Activated B cell treated with CpG ODN at 0.5 μM for 24 hours (primary cell): Measurements from ENCODE around the gene COG7. TPM values are rescaled to one million over a fixed set of nuclear protein-coding genes. Genes with fewer than 3 reads are reported as not detected.

ENCODE experiments used
- ATAC-seq: fragments of 200-7000 bp; cut with Tn5 transposase; one replicate; pipeline ENCODE4 v1.10.0; 2021; ENCODE audit warnings: low read depth, mild to moderate bottlenecking, moderate library complexity
- CTCF ChIA-PET: fragments of 350-600 bp; sonication (Branson Sonifier 250); formaldehyde crosslinking; loops from one replicate; lab custom pipeline; 2021; ENCODE audit warnings: antibody characterized with exemption; lab: Charles Lee
- POLR2A ChIA-PET: fragments of 350-600 bp; sonication (Branson Sonifier 250); formaldehyde crosslinking; loops from one replicate; lab custom pipeline; 2021; ENCODE audit warnings: antibody characterized with exemption; lab: Charles Lee
- DNase-seq: peaks from one replicate; pipeline ENCODE4 v3.0.0; 2022
- H3K27ac Mint-ChIP-seq: one replicate; pipeline ENCODE4 v1.8.0; 2020; ENCODE audit warnings: mixed read lengths
- H3K27me3 Mint-ChIP-seq: one replicate; pipeline ENCODE4 v1.8.0; 2021; ENCODE audit warnings: mixed read lengths
- H3K36me3 Mint-ChIP-seq: one replicate; pipeline ENCODE4 v1.8.0; 2021; ENCODE audit warnings: low read depth, mixed read lengths
- H3K4me1 Mint-ChIP-seq: one replicate; pipeline ENCODE4 v1.8.0; 2021; ENCODE audit warnings: mixed read lengths
- H3K4me3 Mint-ChIP-seq: one replicate; pipeline ENCODE4 v1.8.0; 2020; ENCODE audit warnings: mild to moderate bottlenecking, mixed read lengths
- H3K9me3 Mint-ChIP-seq: one replicate; pipeline ENCODE4 v1.8.0; 2020; ENCODE audit warnings: mixed read lengths
- CTCF ChIP-seq: fragments of 200-600 bp; IDR thresholded peaks from one replicate; pipeline ENCODE4 v1.8.0; 2022; ENCODE audit warnings: antibody characterized with exemption, mild to moderate bottlenecking
- intact Hi-C: fragments of 100-400 bp; cut with micrococcal nuclease; formaldehyde crosslinking; loops from one replicate; pipeline ENCODE4 v1.15.1; 2024
- total RNA-seq: library from RNA; stranded (reverse); gene quantifications from 2 replicates; pipeline ENCODE4 v1.2.3, GENCODE V29; 2022

Gene COG7
- total RNA-seq, 1 donor from 2014 or later: 20.2 TPM

- DNase-seq (no peak), ATAC-seq (no peak)
- intact Hi-C loops: no loop called here
- CTCF ChIA-PET: no interaction called here
- no peak overlapping the region for H3K27ac Mint-ChIP-seq
- no peaks in the 10 kb centered on the region for H3K9me3 Mint-ChIP-seq
- H3K4me3 Mint-ChIP-seq: no peak overlapping the region
- TF ChIP-seq CTCF: no peak
- POLR2A ChIA-PET: no interaction called here
- H3K4me1 Mint-ChIP-seq: no peaks in the 10 kb centered on the region
- H3K36me3 Mint-ChIP-seq: peaks cover 54% of the 10 kb centered on the region
- H3K27me3 Mint-ChIP-seq: no peaks in the 10 kb centered on the region
Observed at GRCh38 chr16:23428351-23428750, 24.6 kb downstream of the COG7 start.

DNA sequence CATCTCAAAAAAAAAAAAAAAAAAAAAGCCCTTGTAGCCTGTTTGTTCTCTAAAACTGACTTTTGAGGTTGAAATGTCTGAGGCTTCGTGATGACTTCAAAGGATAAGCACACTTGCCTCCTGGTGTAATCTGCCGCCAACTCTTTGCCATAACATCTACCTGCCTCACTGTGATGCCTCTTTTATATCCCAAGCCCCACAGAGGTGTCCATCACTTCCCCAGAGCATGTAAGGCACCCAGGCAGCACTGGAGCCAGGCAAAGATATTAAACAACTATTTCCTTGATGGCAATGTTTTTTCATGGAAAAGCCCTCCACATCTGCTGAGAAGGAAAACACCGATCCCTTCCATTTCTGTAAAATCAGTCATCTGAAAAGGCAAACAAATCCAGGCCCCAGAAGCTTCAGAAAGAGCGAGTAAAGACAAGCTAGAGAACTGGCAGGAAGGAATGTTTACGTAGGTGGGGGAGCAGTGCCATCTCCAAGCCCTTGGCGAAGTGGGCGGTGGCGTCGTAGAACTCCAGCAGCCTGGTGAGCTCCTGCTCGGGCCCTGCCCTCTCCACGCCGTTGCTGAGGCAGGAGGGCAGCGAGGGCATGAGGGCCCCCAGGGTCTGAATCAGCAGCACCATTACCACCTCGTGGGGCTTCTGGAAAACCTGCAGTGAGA is 28.6 kb downstream of the COG7 start:
- DNase-seq (no peak), ATAC-seq (no peak)
- no peak for TF ChIP-seq CTCF
- Mint-ChIP-seq H3K4me3 (no peak overlapping the region), H3K4me1 (no peaks in the 10 kb centered on the region), H3K9me3 (no peaks in the 10 kb centered on the region), H3K36me3 (peaks cover 36% of the 10 kb centered on the region), H3K27me3 (no peaks in the 10 kb centered on the region), H3K27ac (no peak overlapping the region)
- ChIA-PET POLR2A (no interaction called here), CTCF (no interaction called here)
- intact Hi-C loops: no loop called here

GRCh38 chr16:23423496-23424049 is 29.4 kb downstream of the COG7 start:
- Mint-ChIP-seq H3K4me1 (no peaks in the 10 kb centered on the region), H3K27ac (no peak overlapping the region), H3K36me3 (peaks cover 32% of the 10 kb centered on the region), H3K9me3 (no peaks in the 10 kb centered on the region), H3K27me3 (no peaks in the 10 kb centered on the region), H3K4me3 (no peak overlapping the region)
- POLR2A ChIA-PET: no interaction called here
- ATAC-seq (no peak), DNase-seq (no peak)
- TF ChIP-seq CTCF: no peak
- CTCF ChIA-PET: no interaction called here
- intact Hi-C loops: no loop called here

GRCh38 chr16:23420011-23420410 is 33.0 kb downstream of the COG7 start:
- DNase-seq (no peak), ATAC-seq (no peak)
- no peak overlapping the region for H3K27ac Mint-ChIP-seq
- no peaks in the 10 kb centered on the region for H3K27me3 Mint-ChIP-seq
- no peaks in the 10 kb centered on the region for H3K9me3 Mint-ChIP-seq
- H3K4me3 Mint-ChIP-seq: no peak overlapping the region
- H3K36me3 Mint-ChIP-seq: peaks cover 44% of the 10 kb centered on the region
- no peaks in the 10 kb centered on the region for H3K4me1 Mint-ChIP-seq
- TF ChIP-seq CTCF: no peak
- intact Hi-C loops: no loop called here
- CTCF ChIA-PET: no interaction called here
- POLR2A ChIA-PET: no interaction called here

GRCh38 chr16:23416816-23417215 is 36.2 kb downstream of the COG7 start:
- CTCF ChIA-PET: no interaction called here
- H3K36me3 Mint-ChIP-seq: peaks cover 58% of the 10 kb centered on the region
- intact Hi-C loops: no loop called here
- no peak overlapping the region for H3K27ac Mint-ChIP-seq
- DNase-seq (no peak), ATAC-seq (no peak)
- H3K27me3 Mint-ChIP-seq: no peaks in the 10 kb centered on the region
- TF ChIP-seq CTCF: no peak
- H3K4me3 Mint-ChIP-seq: no peak overlapping the region
- H3K4me1 Mint-ChIP-seq: no peaks in the 10 kb centered on the region
- POLR2A ChIA-PET: no interaction called here
- H3K9me3 Mint-ChIP-seq: no peaks in the 10 kb centered on the region
